Measurements from ENCODE around the gene SUPT3H.

The SUPT3H gene

DNA sequence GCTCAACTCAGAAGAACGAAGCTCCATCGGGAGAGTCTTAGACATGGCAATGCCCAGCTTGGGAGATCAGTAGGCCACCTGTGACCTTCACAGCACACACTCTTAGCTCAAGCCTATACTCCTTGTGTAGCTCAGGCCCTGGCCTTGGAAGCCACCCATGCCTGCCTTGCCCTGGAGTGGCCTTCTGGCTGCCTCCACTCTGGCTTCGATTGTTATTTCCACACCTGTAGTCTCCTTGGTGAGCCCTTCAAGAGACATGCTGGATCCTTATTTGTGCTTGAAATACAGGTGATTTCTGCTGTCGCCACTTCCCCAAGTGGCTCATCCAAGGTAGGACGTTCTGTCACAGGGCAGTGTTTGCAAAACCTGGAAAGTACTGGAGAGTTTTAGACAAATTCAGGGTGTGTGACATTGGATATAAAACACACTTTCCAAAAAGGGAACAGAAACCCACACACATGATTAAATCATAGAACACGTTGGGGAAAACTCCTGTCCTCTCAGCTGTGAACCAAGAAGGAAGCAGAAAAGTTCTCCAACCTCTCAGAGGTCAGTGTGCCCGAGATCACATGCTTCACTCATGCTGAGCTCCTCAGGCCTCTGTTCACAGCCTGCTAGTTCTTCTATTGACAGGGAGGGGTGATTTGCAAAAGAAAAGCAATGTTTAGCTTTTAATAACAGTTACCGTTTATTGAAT, 598.5 kb downstream of the SUPT3H start:
- DNase-seq = no peak

Data from stimulated activated CD4-positive, alpha-beta T cell treated with anti-CD3 and anti-CD28 coated beads, Interleukin-15, amount 100 ng/mL, for 24 hours (primary cell).